Activated CD4-positive, alpha-beta memory T cell treated with anti-CD3 and anti-CD28 coated beads for 36 hours (primary cell): Measurements from ENCODE around the gene CELF5. TPM values are rescaled to one million over a fixed set of nuclear protein-coding genes. Genes with fewer than 3 reads are reported as not detected.
"Not testable (repeated sequence)": the region's sequence is repeated elsewhere in the genome, so short reads cannot be mapped to it uniquely, and the experiment has no call there.

ENCODE experiments used
- CTCF ChIA-PET: fragments of 350-600 bp; sonication (Branson Sonifier 250); formaldehyde crosslinking; loops from one replicate; lab custom pipeline; 2021; ENCODE audit warnings: antibody characterized with exemption, inconsistent platforms; lab: Charles Lee
- POLR2A ChIA-PET: fragments of 350-600 bp; sonication (Branson Sonifier 250); formaldehyde crosslinking; loops from one replicate; lab custom pipeline; 2021; ENCODE audit warnings: antibody characterized with exemption; lab: Charles Lee
- DNase-seq: peaks from one replicate; pipeline ENCODE4 v3.0.0-alpha.2; 2020
- H3K27ac Mint-ChIP-seq: one replicate; pipeline ENCODE4 v1.8.0; 2021; ENCODE audit warnings: mixed read lengths
- H3K27me3 Mint-ChIP-seq: one replicate; pipeline ENCODE4 v1.8.0; 2021; ENCODE audit warnings: mixed read lengths
- H3K36me3 Mint-ChIP-seq: one replicate; pipeline ENCODE4 v1.8.0; 2021; ENCODE audit warnings: mixed read lengths
- H3K4me1 Mint-ChIP-seq: one replicate; pipeline ENCODE4 v1.8.0; 2021; ENCODE audit warnings: low read depth, mixed read lengths
- H3K4me3 Mint-ChIP-seq: one replicate; pipeline ENCODE4 v1.8.0; 2021; ENCODE audit warnings: mild to moderate bottlenecking, mixed read lengths
- H3K9me3 Mint-ChIP-seq: one replicate; pipeline ENCODE4 v1.8.0; 2021; ENCODE audit warnings: mixed read lengths
- intact Hi-C: fragments of 100-400 bp; cut with micrococcal nuclease; formaldehyde crosslinking; loops from one replicate; pipeline ENCODE4 v1.15.1; 2023
- total RNA-seq, 2 experiments: library from RNA; stranded (reverse); gene quantifications; one replicate each; pipeline ENCODE4 v1.2.3, GENCODE V29; 2021

CELF5 gene
- total RNA-seq, 2 experiments from 2014 or later, result 0.14 TPM; not detected in 1

DNA sequence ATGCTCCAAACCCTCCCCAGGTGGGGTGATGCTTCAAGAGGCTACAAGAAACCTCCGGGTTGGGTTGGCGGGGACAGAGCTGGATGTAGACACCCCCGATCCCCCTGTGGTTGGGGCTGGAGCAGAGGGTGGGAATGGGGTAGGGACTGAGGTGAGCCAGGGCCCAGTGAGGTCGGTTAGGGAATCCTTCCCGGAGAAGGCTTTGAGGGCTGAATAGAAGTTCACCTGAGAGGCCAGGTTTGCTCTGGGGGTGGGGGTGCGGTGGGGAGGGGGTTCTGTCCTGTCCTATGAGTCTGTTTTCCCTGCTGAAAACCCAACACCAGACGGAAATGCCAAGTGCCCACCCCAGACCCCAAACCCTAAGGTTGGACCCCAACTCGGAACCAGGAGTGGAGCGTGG is 69.1 kb downstream of the CELF5 start:
- no peaks in the 10 kb centered on the region for H3K9me3 Mint-ChIP-seq
- H3K27me3 Mint-ChIP-seq, result peaks cover 8% of the 10 kb centered on the region
- no peaks in the 10 kb centered on the region for H3K4me1 Mint-ChIP-seq
- ChIA-PET CTCF (interaction anchor here (1.6 to 2.3 kb wide), 2 partner anchors 11 to 136 kb away, joined by 5 to 8 read pairs; no protein-coding TSS in a partner anchor), POLR2A (no interaction called here)
- no peak for DNase-seq
- H3K36me3 Mint-ChIP-seq, result no peaks in the 10 kb centered on the region
- no peak overlapping the region for H3K27ac Mint-ChIP-seq
- no peak overlapping the region for H3K4me3 Mint-ChIP-seq
- intact Hi-C loops, result no loop called here

DNA sequence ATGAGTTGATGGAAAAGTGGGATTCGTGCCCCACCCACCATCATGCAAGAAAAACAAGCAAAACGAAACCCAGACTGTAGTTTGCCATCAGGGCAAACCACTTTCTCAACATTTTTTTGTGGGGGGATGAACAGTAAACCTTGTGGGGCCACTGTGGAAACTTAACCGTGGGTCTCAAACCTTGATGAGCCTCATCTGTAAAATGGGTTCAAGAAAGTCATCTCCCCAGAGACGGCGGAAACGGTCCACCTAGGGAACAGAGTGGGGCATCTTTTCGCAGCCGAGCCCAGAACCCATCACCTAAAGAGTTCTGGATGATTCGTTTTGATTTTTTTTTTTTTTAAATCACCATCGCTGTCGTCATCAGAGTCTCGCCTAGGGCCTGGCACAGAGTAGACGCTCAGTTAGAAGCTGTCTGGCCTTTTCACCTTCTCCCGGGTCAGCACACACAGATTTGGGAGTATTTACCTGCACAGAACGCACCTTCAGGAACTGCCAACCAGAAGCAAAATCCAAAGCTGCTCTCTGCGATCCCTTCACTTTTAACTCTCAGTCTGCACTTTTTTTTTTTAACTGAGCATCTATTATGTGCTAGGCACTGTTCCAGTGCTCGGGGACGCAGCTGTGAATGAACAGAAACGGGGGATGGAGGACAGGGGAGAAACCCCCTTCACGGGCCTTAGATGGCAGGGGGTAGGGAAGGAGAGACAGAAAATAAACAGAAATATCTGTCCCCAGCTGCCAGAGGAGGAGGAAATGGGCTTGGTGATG is 69.8 kb downstream of the CELF5 start:
- CTCF ChIA-PET, result interaction anchor here (1.6 to 2.3 kb wide), 2 partner anchors 10 to 135 kb away, joined by 5 to 8 read pairs; no protein-coding TSS in a partner anchor
- Mint-ChIP-seq H3K27me3 (peaks cover 9% of the 10 kb centered on the region), H3K4me3 (no peak overlapping the region), H3K27ac (no peak overlapping the region), H3K4me1 (no peaks in the 10 kb centered on the region), H3K36me3 (no peaks in the 10 kb centered on the region), H3K9me3 (no peaks in the 10 kb centered on the region)
- intact Hi-C loops, result no loop called here
- POLR2A ChIA-PET, result no interaction called here
- DNase-seq, result no peak

DNA sequence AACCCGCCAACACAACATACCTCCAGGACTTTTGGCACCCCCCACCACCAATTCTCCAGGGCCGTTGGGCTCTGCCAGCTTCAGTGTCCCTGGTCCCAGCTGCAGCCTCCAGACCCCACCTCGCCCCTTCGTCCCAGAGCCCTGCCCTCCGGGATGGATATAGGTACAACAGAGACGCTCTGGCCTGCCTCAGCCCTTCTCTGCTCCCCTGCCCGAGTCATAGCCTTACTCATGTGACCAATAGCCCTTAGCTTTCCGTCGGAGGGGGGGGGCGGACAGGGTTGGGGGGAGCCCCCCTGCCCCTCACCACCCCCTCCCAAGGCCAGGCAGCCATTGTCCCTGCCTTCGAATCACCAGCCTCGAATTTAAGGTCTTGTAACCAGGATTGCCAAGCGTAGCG is 71.1 kb downstream of the CELF5 start:
- no peak overlapping the region for H3K4me3 Mint-ChIP-seq
- ChIA-PET CTCF (no interaction called here), POLR2A (no interaction called here)
- intact Hi-C loops, result no loop called here
- H3K27me3 Mint-ChIP-seq, result peaks cover 8% of the 10 kb centered on the region
- no peaks in the 10 kb centered on the region for H3K9me3 Mint-ChIP-seq
- no peak overlapping the region for H3K27ac Mint-ChIP-seq
- DNase-seq, result no peak
- no peaks in the 10 kb centered on the region for H3K36me3 Mint-ChIP-seq
- no peaks in the 10 kb centered on the region for H3K4me1 Mint-ChIP-seq

DNA sequence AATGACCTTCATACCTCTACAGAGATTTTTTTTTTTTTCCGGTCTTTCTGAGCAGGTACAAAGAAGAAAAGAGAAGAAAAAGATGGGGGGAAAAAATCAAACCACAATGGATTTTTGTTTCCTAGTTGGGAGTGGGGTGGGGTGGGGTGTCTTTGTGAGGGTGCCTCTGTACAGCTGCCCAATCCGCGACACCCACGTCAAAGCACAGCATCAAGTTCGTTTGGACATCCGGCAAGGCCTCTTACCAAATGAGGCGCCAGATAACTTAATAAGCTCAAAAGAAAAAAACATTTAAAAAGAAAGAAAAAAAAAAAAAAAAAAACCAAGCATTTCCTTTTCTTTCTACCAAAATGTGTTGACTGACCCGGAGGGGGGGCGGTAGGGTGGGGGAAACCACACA is 71.6 kb downstream of the CELF5 start:
- Mint-ChIP-seq H3K4me3 (no peak overlapping the region), H3K27me3 (peaks cover 8% of the 10 kb centered on the region), H3K27ac (no peak overlapping the region), H3K36me3 (no peaks in the 10 kb centered on the region), H3K4me1 (no peaks in the 10 kb centered on the region), H3K9me3 (no peaks in the 10 kb centered on the region)
- ChIA-PET CTCF (no interaction called here), POLR2A (no interaction called here)
- intact Hi-C loops, result no loop called here
- DNase-seq, result no peak

DNA sequence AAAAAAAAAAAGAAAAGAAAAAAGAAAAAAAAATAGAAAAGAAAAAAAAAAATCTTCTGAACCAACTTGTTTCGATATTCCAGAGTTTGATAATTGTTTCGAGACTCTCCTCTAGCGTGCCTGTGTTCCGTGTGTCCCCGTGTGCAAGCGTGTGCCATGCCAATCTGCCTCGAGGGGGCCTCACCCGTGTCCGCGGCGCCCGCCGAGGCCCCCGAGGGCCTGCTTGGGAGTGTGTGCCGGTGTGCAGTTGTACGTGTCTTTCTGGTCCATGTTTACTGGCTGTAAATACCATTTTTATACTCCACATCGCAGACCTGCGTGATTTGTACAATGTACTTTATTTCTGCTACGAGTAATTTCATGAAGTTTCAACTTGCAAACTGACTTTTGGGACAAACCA is 72.0 kb downstream of the CELF5 start:
- intact Hi-C loops, result no loop called here
- Mint-ChIP-seq H3K4me1 (no peaks in the 10 kb centered on the region), H3K9me3 (no peaks in the 10 kb centered on the region), H3K4me3 (no peak overlapping the region), H3K27ac (no peak overlapping the region), H3K36me3 (no peaks in the 10 kb centered on the region), H3K27me3 (peaks cover 7% of the 10 kb centered on the region)
- CTCF ChIA-PET, result no interaction called here
- DNase-seq, result no peak
- POLR2A ChIA-PET, result no interaction called here

GRCh38 chr19:3298853-3299449 is 74.5 kb downstream of the CELF5 start:
- H3K27ac Mint-ChIP-seq, result no peak overlapping the region
- no peak overlapping the region for H3K4me3 Mint-ChIP-seq

DNA sequence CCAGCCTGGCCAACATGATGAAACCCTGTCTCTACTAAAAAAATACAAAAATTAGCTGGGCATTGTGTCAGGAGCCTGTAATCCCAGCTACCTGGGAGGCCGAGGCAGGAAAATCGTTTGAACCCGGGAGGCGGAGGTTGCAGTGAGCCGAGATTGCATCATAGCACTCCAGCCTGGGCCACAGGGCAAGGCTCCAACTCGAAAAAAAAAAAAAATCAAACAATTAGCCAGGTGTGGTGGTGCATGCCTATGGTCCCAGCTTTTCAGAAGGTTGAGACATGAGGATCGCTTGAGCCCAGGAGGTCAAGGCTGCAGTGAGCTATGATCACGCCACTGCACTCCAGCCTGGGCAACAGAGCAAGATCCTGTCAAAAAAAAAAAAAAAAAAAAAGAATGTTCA is 76.1 kb downstream of the CELF5 start:
- intact Hi-C loops, H3K9me3 Mint-ChIP-seq, H3K4me1 Mint-ChIP-seq, H3K36me3 Mint-ChIP-seq, H3K4me3 Mint-ChIP-seq, DNase-seq, H3K27ac Mint-ChIP-seq: not testable (repeated sequence)
- ChIA-PET POLR2A (interaction anchor here (0.7 kb wide), 1 partner anchor 27 kb away, joined by 6 read pairs; no protein-coding TSS in a partner anchor), CTCF (interaction anchor here (1.0 kb wide), 1 partner anchor 172 kb away, joined by 4 read pairs; no protein-coding TSS in a partner anchor)
- peaks cover 15% of the 10 kb centered on the region for H3K27me3 Mint-ChIP-seq

More at GRCh38 chr19:3298853-3299449, 74.5 kb downstream of the CELF5 start:
- Mint-ChIP-seq H3K36me3 (no peaks in the 10 kb centered on the region), H3K27me3 (peaks cover 14% of the 10 kb centered on the region), H3K9me3 (peaks cover 6% of the 10 kb centered on the region), H3K4me1 (no peaks in the 10 kb centered on the region)
- no peak for DNase-seq
- ChIA-PET POLR2A (no interaction called here), CTCF (no interaction called here)
- intact Hi-C loops, result no loop called here

DNA sequence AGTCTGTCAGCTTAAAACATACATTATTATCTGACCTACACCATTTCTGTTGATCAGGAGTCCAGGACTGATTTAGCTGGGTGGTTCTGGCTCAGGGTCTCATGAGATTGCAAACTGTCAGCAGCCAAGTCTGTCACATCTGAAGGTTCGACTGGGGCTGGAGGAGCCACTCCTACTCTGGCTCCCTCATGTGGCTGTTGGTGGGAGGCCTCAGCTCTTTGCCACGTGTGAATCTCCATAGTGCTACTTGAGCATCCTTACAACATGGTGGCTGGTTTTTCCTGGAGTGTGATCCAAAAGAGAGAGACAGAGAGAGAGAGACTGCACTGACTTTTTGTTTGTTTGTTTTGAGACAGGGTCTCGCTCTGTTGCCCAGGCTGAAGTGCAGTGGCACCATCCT is 78.3 kb downstream of the CELF5 start:
- POLR2A ChIA-PET, result no interaction called here
- Mint-ChIP-seq H3K9me3 (peaks cover 6% of the 10 kb centered on the region), H3K27me3 (peaks cover 12% of the 10 kb centered on the region), H3K36me3 (no peaks in the 10 kb centered on the region), H3K27ac (no peak overlapping the region), H3K4me3 (no peak overlapping the region), H3K4me1 (no peaks in the 10 kb centered on the region)
- no peak for DNase-seq
- intact Hi-C loops, result no loop called here
- CTCF ChIA-PET, result interaction anchor here (0.7 to 4.1 kb wide), 4 partner anchors 13 to 184 kb away, joined by 3 to 40 read pairs (median 4); no protein-coding TSS in a partner anchor

GRCh38 chr19:3304871-3305423 is 80.5 kb downstream of the CELF5 start:
- intact Hi-C loops, result no loop called here
- H3K4me3 Mint-ChIP-seq, result no peak overlapping the region
- CTCF ChIA-PET, result interaction anchor here (0.5 to 4.1 kb wide), 44 partner anchors 9 to 650 kb away, joined by 3 to 40 read pairs (median 4); partner anchors contain the start of genes DOHH, SMIM24, SMIM44 and TJP3
- no peak overlapping the region for H3K27ac Mint-ChIP-seq
- POLR2A ChIA-PET, result interaction anchor here (0.5 kb wide), 1 partner anchor 1031 kb away, joined by 4 read pairs; no protein-coding TSS in a partner anchor
- DNase-seq, result peak; percentile 84
- no peaks in the 10 kb centered on the region for H3K36me3 Mint-ChIP-seq
- H3K9me3 Mint-ChIP-seq, result peaks cover 6% of the 10 kb centered on the region
- H3K27me3 Mint-ChIP-seq, result peaks cover 12% of the 10 kb centered on the region
- no peaks in the 10 kb centered on the region for H3K4me1 Mint-ChIP-seq

GRCh38 chr19:3309724-3310123 is 85.3 kb downstream of the CELF5 start:
- DNase-seq, result no peak
- Mint-ChIP-seq H3K4me3 (no peak overlapping the region), H3K27me3 (peaks cover 20% of the 10 kb centered on the region), H3K9me3 (no peaks in the 10 kb centered on the region), H3K27ac (no peak overlapping the region), H3K36me3 (no peaks in the 10 kb centered on the region), H3K4me1 (no peaks in the 10 kb centered on the region)
- CTCF ChIA-PET, result no interaction called here
- intact Hi-C loops, result no loop called here
- POLR2A ChIA-PET, result no interaction called here

- Mint-ChIP-seq H3K36me3 (no peaks in the 10 kb centered on the region), H3K4me1 (no peaks in the 10 kb centered on the region), H3K9me3 (no peaks in the 10 kb centered on the region), H3K27me3 (peaks cover 18% of the 10 kb centered on the region), H3K27ac (no peak overlapping the region), H3K4me3 (no peak overlapping the region)
- no peak for DNase-seq
- intact Hi-C loops, result no loop called here
- POLR2A ChIA-PET, result no interaction called here
- CTCF ChIA-PET, result no interaction called here
Measured at GRCh38 chr19:3310280-3310679, 85.8 kb downstream of the CELF5 start.

DNA sequence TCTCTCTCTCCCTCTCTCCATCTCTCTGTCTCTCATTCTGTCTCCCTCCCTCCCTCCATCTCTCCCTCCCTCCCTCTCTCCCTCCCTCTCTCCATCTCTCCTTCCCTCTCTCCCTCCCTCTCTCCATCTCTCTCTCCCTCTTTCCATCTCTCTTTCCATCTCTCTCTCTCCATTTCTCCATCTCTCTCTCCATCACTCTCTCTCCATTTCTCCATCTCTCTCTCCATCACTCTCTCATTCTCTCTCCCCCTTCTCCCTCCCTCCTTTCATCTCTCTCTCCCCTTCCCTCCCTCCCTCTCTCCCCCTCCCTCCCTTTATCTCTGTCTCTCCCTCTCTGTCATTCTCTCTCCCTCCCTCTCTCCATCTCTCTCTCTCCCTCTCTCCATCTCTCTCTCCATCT is 86.2 kb downstream of the CELF5 start:
- ChIA-PET CTCF (no interaction called here), POLR2A (no interaction called here)
- no peaks in the 10 kb centered on the region for H3K9me3 Mint-ChIP-seq
- H3K36me3 Mint-ChIP-seq, result no peaks in the 10 kb centered on the region
- H3K4me1 Mint-ChIP-seq, result no peaks in the 10 kb centered on the region
- intact Hi-C loops, result no loop called here
- DNase-seq, result no peak
- no peak overlapping the region for H3K4me3 Mint-ChIP-seq
- no peak overlapping the region for H3K27ac Mint-ChIP-seq
- H3K27me3 Mint-ChIP-seq, result peaks cover 19% of the 10 kb centered on the region
